ENCODE data around the gene GSTT4.
"Not testable (repeated sequence)": the region's sequence is repeated elsewhere in the genome, so short reads cannot be mapped to it uniquely, and the experiment has no call there.

Gene GSTT4

GRCh38 chr22:23986089-23986488, 19.2 kb downstream of the GSTT4 start:
- not testable (repeated sequence) for H3K4me3 ChIP-seq (ENCODE audit: low read depth, low read length); DNase-seq (ENCODE audit: low read depth)

GRCh38 chr22:23984430-23984829, 20.8 kb downstream of the GSTT4 start:
- DNase-seq (ENCODE audit: low read depth) = no peak
- H3K4me3 ChIP-seq (ENCODE audit: low read depth, low read length) = no peak overlapping the region
- TF ChIP-seq CTCF (IDR thresholded peaks at IDR 0.05; ENCODE audit: low read depth, low read length, missing control alignments) = peak; percentile 66

- H3K4me3 ChIP-seq (ENCODE audit: low read depth, low read length); DNase-seq (ENCODE audit: low read depth): not testable (repeated sequence)
These were observed 24.7 kb downstream of the GSTT4 start for GRCh38 chr22:23980567-23980966.

- not testable (repeated sequence) for H3K4me3 ChIP-seq (ENCODE audit: low read depth, low read length); DNase-seq (ENCODE audit: low read depth)
These were observed 25.6 kb downstream of the GSTT4 start, which contains the start of gene GSTT2 for GRCh38 chr22:23979557-23980240. Gene GSTT2, plus strand, starts transcription at chr22:23980134.

- H3K4me3 ChIP-seq (ENCODE audit: low read depth, low read length); DNase-seq (ENCODE audit: low read depth): not testable (repeated sequence)
These were observed 27.9 kb downstream of the GSTT4 start for GRCh38 chr22:23977304-23977703.

GRCh38 chr22:23974836-23975352, 30.4 kb downstream of the GSTT4 start:
- H3K4me3 ChIP-seq (ENCODE audit: low read depth, low read length); DNase-seq (ENCODE audit: low read depth): not testable (repeated sequence)

- H3K4me3 ChIP-seq (ENCODE audit: low read depth, low read length); DNase-seq (ENCODE audit: low read depth): not testable (repeated sequence)
These were observed 30.9 kb downstream of the GSTT4 start, which contains the start of gene DDT for GRCh38 chr22:23974345-23974744. Gene DDT, minus strand, starts transcription at chr22:23974441. Its CDS starts 27 bp downstream, at chr22:23974414.

- H3K4me3 ChIP-seq (ENCODE audit: low read depth, low read length); DNase-seq (ENCODE audit: low read depth): not testable (repeated sequence)
These were observed 33.3 kb downstream of the GSTT4 start for GRCh38 chr22:23971927-23972326.

- TF ChIP-seq CTCF (IDR thresholded peaks at IDR 0.05; ENCODE audit: low read depth, low read length, missing control alignments) = no peak
These were observed 34.3 kb downstream of the GSTT4 start for GRCh38 chr22:23970816-23971486.

GRCh38 chr22:23970201-23970641, 35.0 kb downstream of the GSTT4 start:
- TF ChIP-seq CTCF (IDR thresholded peaks at IDR 0.05; ENCODE audit: low read depth, low read length, missing control alignments) = no peak
- no peak overlapping the region for H3K4me3 ChIP-seq (ENCODE audit: low read depth, low read length)
- no peak for DNase-seq (ENCODE audit: low read depth)

More at GRCh38 chr22:23970816-23971486, 34.3 kb downstream of the GSTT4 start:
- DNase-seq (ENCODE audit: low read depth) = no peak
- H3K4me3 ChIP-seq (ENCODE audit: low read depth, low read length) = no peak overlapping the region
